Stimulated activated CD4-positive, alpha-beta T cell treated with anti-CD3 and anti-CD28 coated beads, Interleukin-1b, Interleukin-23, amount 100 ng/mL, for 48 hours (primary cell): ENCODE results near the gene KRTAP10-4.
"Not testable (repeated sequence)": the region's sequence is repeated elsewhere in the genome, so short reads cannot be mapped to it uniquely, and the experiment has no call there.

Experiments
- DNase-seq: peaks from one replicate; pipeline ENCODE4 v3.0.0-alpha.2; 2020

KRTAP10-4 gene

GRCh38 chr21:44558329-44558675 is 15.2 kb upstream of the KRTAP10-4 start:
- DNase-seq: not testable (repeated sequence)

- no peak for DNase-seq
These were observed 14.8 kb upstream of the KRTAP10-4 start, which contains the start of gene KRTAP10-3 for GRCh38 chr21:44558695-44559094. Gene KRTAP10-3 (minus strand): TSS chr21:44558795. CDS start chr21:44558715, 80 bp downstream.

DNA sequence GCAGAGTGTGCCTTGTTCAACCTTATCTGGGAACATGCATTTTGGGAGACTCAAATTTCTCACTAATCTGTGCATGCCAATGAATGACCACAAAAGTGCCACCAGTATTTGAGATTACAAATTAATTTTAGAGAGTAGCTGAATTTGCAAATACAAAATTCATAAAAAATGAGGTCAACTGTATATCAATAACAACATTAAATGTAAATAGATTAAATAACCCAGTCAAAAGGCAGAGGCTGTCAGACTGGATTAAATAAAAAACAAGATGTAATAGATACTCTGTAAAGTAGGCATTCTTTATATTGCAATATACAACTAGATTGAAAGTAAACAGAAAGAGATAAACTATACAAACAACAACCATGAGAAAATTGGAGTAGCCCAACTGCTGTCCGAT is 9.4 kb upstream of the KRTAP10-4 start:
- DNase-seq: no peak

GRCh38 chr21:44564886-44565598 is 8.5 kb upstream of the KRTAP10-4 start:
- DNase-seq: no peak

GRCh38 chr21:44566403-44566802 is 7.1 kb upstream of the KRTAP10-4 start:
- DNase-seq: no peak

DNA sequence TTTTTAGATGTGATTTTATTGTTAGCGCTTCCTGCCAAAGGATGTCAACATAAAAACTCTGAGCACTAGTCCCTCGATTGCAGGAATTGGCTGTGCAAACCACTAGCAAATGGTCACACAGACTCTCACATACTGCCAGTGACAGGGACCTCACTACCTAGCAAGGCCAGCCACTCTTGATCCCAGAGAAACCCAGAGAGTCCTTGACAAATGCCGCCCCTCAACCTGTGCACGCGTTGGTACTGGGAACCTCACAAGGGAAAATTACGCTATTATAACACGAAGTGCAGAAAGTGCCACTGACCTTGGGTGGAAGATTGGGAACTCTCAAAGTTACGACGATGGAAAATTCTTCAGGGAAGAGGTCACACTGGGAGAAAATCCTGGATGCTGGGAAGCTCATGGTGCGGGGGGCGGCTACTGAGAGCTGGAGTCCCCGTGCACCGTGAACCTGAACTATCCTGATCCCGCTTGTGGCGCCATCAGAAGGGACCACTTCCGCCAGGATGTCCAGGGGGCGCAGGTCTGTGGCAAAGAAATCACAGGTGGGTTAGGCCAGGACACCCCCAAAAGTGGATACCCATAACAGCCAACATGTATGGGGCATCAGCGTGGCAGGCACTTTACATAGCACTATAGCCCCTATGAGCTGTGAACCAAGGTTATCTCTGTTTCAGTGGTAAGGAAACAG is 5.9 kb upstream of the KRTAP10-4 start:
- no peak for DNase-seq

GRCh38 chr21:44568261-44568660 is 5.3 kb upstream of the KRTAP10-4 start:
- no peak for DNase-seq

GRCh38 chr21:44568667-44569556 is 4.6 kb upstream of the KRTAP10-4 start:
- no peak for DNase-seq

DNA sequence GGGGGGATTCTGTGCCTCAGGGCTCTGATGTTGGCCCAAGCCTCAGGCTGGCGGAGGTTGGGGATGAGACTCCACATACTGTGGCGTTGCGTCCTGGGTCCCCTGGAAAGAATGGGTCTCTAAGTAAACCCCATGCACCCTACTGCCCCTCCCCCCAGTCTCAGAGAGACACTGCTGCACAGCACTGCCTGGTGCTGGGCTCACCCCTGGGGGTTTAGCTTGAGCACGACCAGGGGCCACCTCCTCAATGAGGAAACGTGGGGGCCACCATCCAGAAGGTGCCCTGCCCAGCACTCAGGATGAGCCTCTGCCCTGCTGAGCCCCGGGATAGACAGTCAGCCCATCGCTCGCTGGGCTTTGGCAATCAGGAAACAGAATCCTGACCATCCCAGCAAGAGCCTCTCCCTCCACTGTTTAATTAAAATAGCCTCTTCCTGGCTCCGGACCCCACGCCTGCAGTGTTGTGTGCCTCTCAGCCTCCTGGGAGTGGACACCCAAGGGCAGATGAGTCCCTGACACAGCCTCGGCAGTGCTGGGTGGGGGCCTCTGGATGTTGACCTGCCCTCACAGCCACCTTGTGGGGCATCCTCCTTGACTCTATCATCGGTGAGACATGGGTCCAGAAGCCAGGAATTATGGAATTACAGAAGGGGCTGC is 3.5 kb upstream of the KRTAP10-4 start:
- DNase-seq: no peak

- DNase-seq: no peak
These were observed 2.2 kb upstream of the KRTAP10-4 start for GRCh38 chr21:44571296-44571695.

- DNase-seq: no peak
These were observed 1.4 kb upstream of the KRTAP10-4 start for GRCh38 chr21:44571844-44572782.

DNA sequence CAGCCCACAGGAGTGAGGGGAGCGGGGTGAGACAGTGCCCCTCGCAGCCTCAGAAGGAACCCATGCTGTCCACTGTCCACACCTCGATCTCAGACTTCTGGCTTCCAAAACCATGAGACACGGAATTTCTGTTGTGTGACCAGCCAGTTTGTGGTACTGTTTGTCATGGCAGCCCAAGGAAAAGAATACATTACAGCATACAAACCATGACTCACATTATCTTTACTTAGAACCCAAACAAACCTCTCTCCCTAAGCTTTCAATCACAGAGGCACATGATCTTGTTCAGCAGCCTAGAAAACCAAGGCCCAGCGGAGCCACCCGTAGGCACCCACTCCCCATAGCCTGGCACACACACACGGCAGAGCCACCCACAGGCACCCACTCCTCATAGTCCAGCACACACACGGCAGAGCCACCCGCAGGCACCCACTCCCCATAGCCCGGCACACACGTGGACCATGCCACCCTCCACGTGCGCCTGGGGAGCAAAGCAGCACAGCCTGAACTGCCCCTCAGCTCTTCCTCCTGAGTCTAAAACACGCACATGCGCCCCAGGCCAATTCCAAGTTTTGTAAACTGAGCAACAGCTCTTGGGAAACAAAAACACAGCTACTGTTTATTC is 458 bp upstream of the KRTAP10-4 start:
- no peak for DNase-seq

GRCh38 chr21:44574457-44575306 is 1.2 kb downstream of the KRTAP10-4 start:
- no peak for DNase-seq

GRCh38 chr21:44575307-44576024 is 1.9 kb downstream of the KRTAP10-4 start:
- no peak for DNase-seq

- no peak for DNase-seq
These were observed 2.5 kb downstream of the KRTAP10-4 start for GRCh38 chr21:44576025-44576420.

- no peak for DNase-seq
These were observed 5.0 kb downstream of the KRTAP10-4 start for GRCh38 chr21:44578371-44579055.

- DNase-seq: no peak
These were observed 5.7 kb downstream of the KRTAP10-4 start for GRCh38 chr21:44579056-44579832.

DNA sequence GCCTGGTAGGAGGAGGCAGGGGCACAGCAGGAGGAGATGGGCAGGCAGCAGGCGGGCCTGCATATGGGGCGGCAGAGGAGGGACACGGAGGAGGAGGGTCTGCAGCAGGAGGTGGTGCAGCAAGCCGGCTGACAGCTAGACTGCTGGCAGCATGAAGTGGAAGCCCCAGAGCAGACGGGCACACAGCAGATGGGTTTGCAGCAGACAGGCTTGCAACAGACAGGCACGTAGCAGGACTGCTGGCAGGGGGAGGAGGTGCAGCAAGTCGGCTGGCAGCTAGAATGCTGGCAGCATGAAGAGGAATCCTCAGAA is 6.3 kb downstream of the KRTAP10-4 start:
- DNase-seq: no peak
